DLD1 (cell line): ENCODE data around the gene TAS2R30.

ENCODE experiments used
- in situ Hi-C: cut with HindIII; loops from 2 replicates; pipeline ENCODE4 v1.10.0; 2017; ENCODE audit warnings: low sequenced_read_pairs

The TAS2R30 gene

DNA sequence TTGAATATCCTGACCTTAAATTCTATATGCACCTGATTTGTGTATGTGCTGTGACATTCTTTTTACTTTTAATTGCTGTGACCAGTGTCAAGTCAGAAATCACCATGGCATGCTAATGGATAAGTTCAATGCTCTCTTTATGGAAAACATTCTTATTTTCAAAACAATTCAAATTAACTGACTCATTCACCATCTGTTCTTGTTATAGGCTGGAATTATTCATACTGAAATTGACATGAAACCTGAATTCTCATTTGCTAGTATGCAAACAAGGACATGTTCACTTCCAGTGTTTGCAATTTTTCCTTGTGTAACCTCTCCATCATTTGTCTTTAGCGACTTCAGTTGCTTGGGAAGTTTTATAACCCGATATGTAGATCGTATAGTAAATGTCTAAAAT, at the start of gene TAS2R30:
Gene TAS2R30 (minus strand): TSS at position 340 of the 400 bp plus-strand sequence. CDS start 400 bp downstream, outside the sequence.
- in situ Hi-C loops, result no loop called here

DNA sequence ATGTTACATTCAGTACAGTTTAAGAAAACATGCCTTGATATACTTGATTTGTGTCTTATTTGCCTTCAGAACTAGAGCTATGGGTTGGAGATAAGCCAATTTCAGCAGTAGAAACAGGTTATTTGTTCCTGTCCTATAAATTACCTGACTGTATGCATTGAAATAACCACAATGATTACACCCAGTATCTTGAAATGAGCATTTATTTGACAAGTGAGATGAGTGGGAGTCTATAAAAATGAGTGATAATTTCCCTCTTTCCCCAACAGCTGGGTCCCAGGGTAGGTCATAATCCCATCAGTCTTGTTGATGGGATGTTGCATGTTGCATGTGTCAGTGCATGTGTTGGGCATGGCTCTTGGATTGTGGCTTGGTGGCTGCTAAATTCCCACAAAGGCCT, 48.6 kb upstream of the TAS2R30 start:
- in situ Hi-C loops, result no loop called here

GRCh38 chr12:11182529-11182928, 48.1 kb upstream of the TAS2R30 start:
- in situ Hi-C loops, result no loop called here

- in situ Hi-C loops, result no loop called here
These were observed 43.8 kb upstream of the TAS2R30 start for GRCh38 chr12:11178250-11178649.

GRCh38 chr12:11174022-11174421, 39.6 kb upstream of the TAS2R30 start:
- in situ Hi-C loops, result no loop called here

- in situ Hi-C loops, result no loop called here
These were observed 37.7 kb upstream of the TAS2R30 start for GRCh38 chr12:11171969-11172675.

- in situ Hi-C loops, result no loop called here
These were observed 36.9 kb upstream of the TAS2R30 start, which contains the start of gene SMIM10L1 for GRCh38 chr12:11171145-11171968. Gene SMIM10L1, plus strand, starts transcription at chr12:11171194. Its CDS starts 163 bp downstream, at chr12:11171357.

DNA sequence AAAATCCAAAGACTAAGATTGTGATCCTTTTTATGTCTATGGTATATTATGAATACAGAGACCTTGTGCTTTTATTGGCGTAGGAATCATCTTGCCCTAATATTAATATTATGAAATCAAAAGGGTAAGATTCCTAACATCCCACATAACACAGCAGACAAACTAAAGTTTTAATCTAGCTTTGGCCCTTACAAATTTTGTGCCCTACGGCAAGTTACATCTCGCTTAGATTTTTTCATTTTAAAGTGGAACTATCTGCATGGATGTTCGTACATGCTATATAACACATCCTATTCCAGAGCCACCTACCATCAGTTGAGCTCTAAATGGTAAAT, 36.3 kb upstream of the TAS2R30 start:
- in situ Hi-C loops, result no loop called here

DNA sequence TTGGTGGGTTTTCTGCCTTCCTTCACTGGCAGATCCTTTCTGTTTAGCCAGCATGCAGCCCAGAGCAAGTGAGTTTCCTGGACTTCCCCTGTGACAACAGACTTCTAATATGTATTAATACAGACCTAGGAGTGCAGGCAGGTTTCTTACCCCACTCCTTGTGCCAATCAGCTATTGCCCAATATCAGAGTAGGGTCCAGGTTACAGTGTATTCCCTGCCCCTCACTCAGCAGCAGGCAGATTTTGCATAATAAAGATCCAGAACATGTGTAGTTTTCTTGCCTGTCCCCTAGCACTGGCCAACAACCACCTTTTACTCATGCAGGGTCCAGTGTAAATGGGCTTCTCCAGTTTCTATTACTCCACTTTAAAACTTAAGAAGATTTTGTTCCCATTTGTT, 31.9 kb upstream of the TAS2R30 start:
- in situ Hi-C loops, result no loop called here

- in situ Hi-C loops, result no loop called here
These were observed 29.9 kb upstream of the TAS2R30 start for GRCh38 chr12:11164384-11164783.

DNA sequence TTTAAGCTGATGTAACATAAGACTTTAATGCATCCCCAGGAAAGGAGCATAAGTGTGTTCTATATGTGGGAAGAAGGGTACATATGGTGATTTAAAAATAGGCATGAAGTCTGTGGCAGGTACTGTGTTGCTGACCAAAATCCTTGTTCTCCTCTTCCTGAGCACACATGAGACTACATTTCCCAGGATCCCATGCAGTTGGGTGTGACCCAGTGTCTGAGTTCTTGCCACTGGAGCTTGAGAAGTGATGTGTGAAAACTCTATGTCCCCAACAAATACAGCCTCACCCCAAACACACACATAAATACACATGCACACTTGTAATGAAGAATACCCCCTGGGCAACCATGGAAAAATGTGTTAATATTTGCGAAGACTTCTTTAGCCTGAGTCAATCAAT, 28.1 kb upstream of the TAS2R30 start:
- in situ Hi-C loops, result no loop called here

DNA sequence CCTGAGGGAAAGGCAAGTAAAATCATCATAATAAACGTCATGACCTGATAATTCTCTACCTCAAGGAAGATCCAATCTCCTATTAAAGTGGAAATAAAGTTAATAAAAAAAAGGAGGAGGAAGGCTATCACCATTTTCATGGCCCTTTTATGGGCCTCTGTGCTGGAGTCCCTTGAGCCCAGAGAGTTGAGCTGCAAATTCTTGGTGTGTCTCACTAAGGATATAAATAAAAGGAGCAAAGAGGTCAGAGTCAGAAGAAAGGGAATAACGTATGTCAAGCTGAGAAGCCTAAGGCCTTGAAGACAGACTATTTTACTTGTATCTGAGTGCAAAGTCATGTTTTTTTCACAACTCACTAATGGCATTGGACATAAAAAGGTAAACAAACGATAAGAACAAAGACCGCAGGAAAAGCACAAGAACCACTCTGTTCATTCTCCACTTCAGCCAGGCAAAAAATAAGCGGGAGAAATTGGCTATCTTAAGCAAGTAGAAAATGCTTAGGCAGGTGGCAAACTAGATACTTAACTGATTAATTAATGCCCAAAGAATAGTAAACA, 24.5 kb upstream of the TAS2R30 start:
- in situ Hi-C loops, result no loop called here

- in situ Hi-C loops, result no loop called here
These were observed 20.0 kb upstream of the TAS2R30 start for GRCh38 chr12:11154400-11154925.

- in situ Hi-C loops, result no loop called here
These were observed 18.3 kb upstream of the TAS2R30 start for GRCh38 chr12:11152725-11153124.

DNA sequence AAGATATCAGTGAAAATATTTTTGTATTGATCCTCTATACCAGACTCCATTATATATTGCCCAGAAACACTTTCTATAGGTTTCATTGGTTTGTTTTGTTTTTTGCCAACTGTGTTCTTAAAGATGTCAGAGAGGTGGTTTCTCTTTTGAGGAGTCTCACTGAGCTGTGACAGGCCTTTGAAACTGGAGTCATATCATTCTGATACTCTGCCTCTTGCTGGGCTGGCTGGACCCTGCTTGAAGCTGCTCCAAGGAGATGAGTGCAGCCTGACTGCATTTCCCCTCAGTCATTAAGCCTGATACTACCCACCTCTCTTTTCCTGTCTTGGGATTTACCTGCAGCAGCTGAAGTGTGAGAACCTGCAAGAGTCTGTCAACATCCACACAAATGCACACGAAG, 16.4 kb upstream of the TAS2R30 start:
- in situ Hi-C loops, result no loop called here

- in situ Hi-C loops, result no loop called here
These were observed 13.0 kb upstream of the TAS2R30 start for GRCh38 chr12:11147420-11147819.

GRCh38 chr12:11144297-11144696, 9.9 kb upstream of the TAS2R30 start:
- in situ Hi-C loops, result no loop called here

DNA sequence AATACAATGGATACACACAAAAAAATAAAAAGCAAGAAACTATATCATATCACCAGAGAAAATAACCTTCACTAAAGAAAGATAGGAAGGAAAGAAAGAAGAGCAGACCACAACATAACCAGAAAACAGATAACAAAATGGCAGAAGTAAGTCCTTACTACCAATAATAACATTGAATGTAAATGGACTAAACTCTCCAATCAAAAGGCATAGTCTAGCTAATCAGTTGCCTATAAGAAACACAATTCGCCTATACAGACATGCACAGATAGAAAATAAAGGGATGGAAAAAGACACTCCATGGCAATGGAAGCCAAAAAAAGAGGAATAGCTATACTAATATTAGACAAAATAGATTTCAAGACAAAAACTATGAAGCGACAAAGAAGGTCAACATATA, 8.9 kb upstream of the TAS2R30 start:
- in situ Hi-C loops, result no loop called here

DNA sequence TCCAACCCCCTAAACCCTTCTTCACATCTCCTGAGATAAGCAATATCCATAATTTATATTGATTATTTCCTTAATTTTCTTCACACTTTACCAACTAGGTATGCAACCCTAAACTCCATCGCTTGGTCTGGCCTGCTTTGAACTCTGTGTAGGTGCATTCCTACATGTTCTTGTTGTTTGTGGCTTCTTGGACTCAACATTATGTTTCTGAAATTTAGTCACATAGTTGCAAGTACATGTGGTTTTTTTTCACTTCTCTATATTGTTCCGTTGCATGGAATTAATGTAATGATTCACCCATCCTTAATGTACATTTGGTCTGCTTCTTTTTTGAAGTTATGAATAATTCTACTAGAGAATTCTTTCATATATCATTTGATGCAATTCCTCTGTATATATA, 1.6 kb upstream of the TAS2R30 start:
- in situ Hi-C loops, result no loop called here

DNA sequence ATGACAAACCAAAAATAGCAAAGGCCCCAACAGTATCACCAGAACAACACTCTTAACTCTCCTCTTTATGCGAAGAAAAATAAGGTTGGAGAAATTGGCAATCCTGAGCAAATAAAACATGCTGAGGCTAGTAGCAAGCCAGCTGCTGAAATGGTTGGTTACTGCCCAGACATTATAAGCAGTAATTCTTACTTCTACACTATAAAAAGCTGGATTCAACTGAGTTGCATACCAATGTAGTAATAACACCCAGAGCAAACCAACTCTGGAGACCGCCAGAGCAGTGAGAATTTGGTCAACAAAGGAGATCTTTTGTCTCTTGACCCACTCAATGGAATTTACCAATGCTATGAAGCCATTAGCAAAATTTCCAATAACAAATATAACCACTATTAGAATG, 628 bp downstream of the TAS2R30 start:
- in situ Hi-C loops, result no loop called here

- in situ Hi-C loops, result no loop called here
These were observed 1.3 kb downstream of the TAS2R30 start for GRCh38 chr12:11133162-11133561.

DNA sequence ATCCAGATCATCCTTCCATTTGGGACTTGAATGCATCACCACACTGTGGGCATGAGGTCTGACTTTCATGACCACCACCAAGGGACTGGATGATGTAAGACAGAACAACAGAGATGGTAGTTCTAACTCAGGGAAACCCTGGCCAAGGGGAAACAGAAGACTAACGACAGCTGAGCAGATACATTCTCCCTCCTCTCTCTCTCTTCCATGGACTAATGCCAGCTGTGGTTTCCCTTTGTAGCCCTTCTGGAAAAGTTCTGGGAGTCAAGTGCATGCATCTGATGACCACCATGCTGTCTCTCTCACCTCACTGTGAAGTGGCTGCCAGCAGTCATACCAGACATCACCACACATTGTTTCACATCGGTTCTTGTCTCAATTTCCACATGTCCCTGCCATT, 3.4 kb downstream of the TAS2R30 start:
- in situ Hi-C loops, result no loop called here
